ENCODE measurements around the gene APOE. TPM values are rescaled to one million over a fixed set of nuclear protein-coding genes. Genes with fewer than 3 reads are reported as not detected.
A peak's percentile ranks its signal among the peaks of the same experiment; 100 is the strongest.
"Not testable (repeated sequence)": the region's sequence is repeated elsewhere in the genome, so short reads cannot be mapped to it uniquely, and the experiment has no call there.

The APOE gene
- total RNA-seq, 6 experiments from 2014 or later: 3,480 to 8,780 (median 4,667) TPM

- no peak for DNase-seq
- H3K4me3 ChIP-seq: no peak overlapping the region
- H3K36me3 ChIP-seq: peaks cover 0 to 29% (median 6%) of the 10 kb centered on the region in 4 donors
- H3K9me3 ChIP-seq: no peaks in the 10 kb centered on the region
- H3K27ac ChIP-seq: no peak overlapping the region
- intact Hi-C loops (cut with DNase I): loop anchor here in 1 of 2 donors (10.0 kb wide), 1 partner anchor 177 kb away; no protein-coding TSS in a partner anchor
- 62% methylated on average over 3 of the region's 4 CpGs for WGBS (ENCODE audit: insufficient coverage, low coverage, low lambda C conversion rate, missing lambda C conversion rate)
- H3K4me1 ChIP-seq: peaks cover 0 to 18% (median 8%) of the 10 kb centered on the region in 4 donors
- ATAC-seq: no peak
- no peaks in the 10 kb centered on the region for H3K27me3 ChIP-seq
- no peak for TF ChIP-seq CTCF (IDR thresholded peaks at IDR 0.05)
- TF ChIP-seq POLR2A (IDR thresholded peaks at IDR 0.05): no peak
Measured at GRCh38 chr19:44887648-44888047, 17.9 kb upstream of the APOE start.

GRCh38 chr19:44888335-44888734, 17.3 kb upstream of the APOE start:
- not testable (repeated sequence) for H3K27ac ChIP-seq, H3K4me3 ChIP-seq, DNase-seq, H3K27me3 ChIP-seq, H3K9me3 ChIP-seq, ATAC-seq
- H3K4me1 ChIP-seq: peaks cover 0 to 23% (median 8%) of the 10 kb centered on the region in 4 donors
- intact Hi-C loops (cut with DNase I): loop anchor here in 1 of 2 donors (10.0 kb wide), 1 partner anchor 176 kb away; no protein-coding TSS in a partner anchor
- WGBS (ENCODE audit: insufficient coverage, low coverage, low lambda C conversion rate, missing lambda C conversion rate): 83% methylated on average over 1 of the region's 5 CpGs
- H3K36me3 ChIP-seq: peaks cover 0 to 31% (median 8%) of the 10 kb centered on the region in 4 donors

- Histone ChIP-seq H3K4me1 (peaks cover 0 to 23% (median 8%) of the 10 kb centered on the region in 4 donors), H3K9me3 (no peaks in the 10 kb centered on the region), H3K27ac (peak overlapping the region in 1 of 3 donors; percentile 76), H3K27me3 (no peaks in the 10 kb centered on the region), H3K36me3 (peaks cover 0 to 45% (median 14%) of the 10 kb centered on the region in 4 donors), H3K4me3 (peak overlapping the region; percentile 27 to 62 (median 46))
- DNase-seq: no peak
- no peak for ATAC-seq
- WGBS (ENCODE audit: insufficient coverage, low coverage, low lambda C conversion rate, missing lambda C conversion rate): 43% methylated on average over 17 of the region's 17 CpGs
- intact Hi-C loops (cut with DNase I): loop anchor here in 1 of 2 donors (10.0 kb wide), 1 partner anchor 175 kb away; no protein-coding TSS in a partner anchor
- no peak for TF ChIP-seq POLR2A (IDR thresholded peaks at IDR 0.05)
Measured at GRCh38 chr19:44889830-44890365, 15.7 kb upstream of the APOE start.

- H3K4me3 ChIP-seq: peak overlapping the region; percentile 27 to 62 (median 46)
- DNase-seq (peak in 1 of 3 donors; percentile 100), ATAC-seq (peak; percentile 85 to 90 (median 87))
- WGBS (ENCODE audit: insufficient coverage, low coverage, low lambda C conversion rate, missing lambda C conversion rate): 0% methylated on average over 33 of the region's 40 CpGs
- TF ChIP-seq CTCF (IDR thresholded peaks at IDR 0.05) (no peak), POLR2A (IDR thresholded peaks at IDR 0.05) (peak; percentile 72)
- peaks cover 0 to 44% (median 15%) of the 10 kb centered on the region in 4 donors for H3K36me3 ChIP-seq
- no peaks in the 10 kb centered on the region for H3K9me3 ChIP-seq
- H3K27ac ChIP-seq: peak overlapping the region; percentile 67 to 76 (median 69)
- no peaks in the 10 kb centered on the region for H3K27me3 ChIP-seq
- intact Hi-C loops (cut with DNase I): no loop called here
- H3K4me1 ChIP-seq: peaks cover 0 to 23% (median 8%) of the 10 kb centered on the region in 4 donors
Measured at GRCh38 chr19:44890366-44891015, 15.1 kb upstream of the APOE start.

GRCh38 chr19:44891016-44891882, 14.3 kb upstream of the APOE start, which contains the start of gene TOMM40:
TOMM40 (plus strand) TSS chr19:44891254; CDS start chr19:44891416, 162 bp downstream.
- ATAC-seq: peak in 1 of 4 donors; percentile 88

More at GRCh38 chr19:44891016-44891882, 14.3 kb upstream of the APOE start, which contains the start of gene TOMM40:
- Histone ChIP-seq H3K27ac (peak within 1 kb of the TSS; percentile 67 to 76 (median 69)), H3K36me3 (peaks cover 0 to 43% (median 16%) of the 10 kb centered on the region in 4 donors), H3K4me1 (peaks cover 0 to 23% (median 8%) of the 10 kb centered on the region in 4 donors), H3K4me3 (peak within 1 kb of the TSS; percentile 70 to 97 (median 80)), H3K9me3 (no peaks in the 10 kb centered on the region), H3K27me3 (no peaks in the 10 kb centered on the region)
- peak in 1 of 4 donors; percentile 6 for TF ChIP-seq CTCF (IDR thresholded peaks at IDR 0.05)
- TF ChIP-seq POLR2A (IDR thresholded peaks at IDR 0.05): peak; percentile 66
- WGBS (ENCODE audit: insufficient coverage, low coverage, low lambda C conversion rate, missing lambda C conversion rate): under 1% methylated on average over 19 of the region's 81 CpGs
- peak in 2 of 3 donors; percentile 100 for DNase-seq
- intact Hi-C loops (cut with DNase I): no loop called here

All from right lobe of liver (tissue), 6 donors.